ENCODE measurements around the gene SCGB1D1.

Gene SCGB1D1, protein sequence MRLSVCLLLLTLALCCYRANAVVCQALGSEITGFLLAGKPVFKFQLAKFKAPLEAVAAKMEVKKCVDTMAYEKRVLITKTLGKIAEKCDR

DNA sequence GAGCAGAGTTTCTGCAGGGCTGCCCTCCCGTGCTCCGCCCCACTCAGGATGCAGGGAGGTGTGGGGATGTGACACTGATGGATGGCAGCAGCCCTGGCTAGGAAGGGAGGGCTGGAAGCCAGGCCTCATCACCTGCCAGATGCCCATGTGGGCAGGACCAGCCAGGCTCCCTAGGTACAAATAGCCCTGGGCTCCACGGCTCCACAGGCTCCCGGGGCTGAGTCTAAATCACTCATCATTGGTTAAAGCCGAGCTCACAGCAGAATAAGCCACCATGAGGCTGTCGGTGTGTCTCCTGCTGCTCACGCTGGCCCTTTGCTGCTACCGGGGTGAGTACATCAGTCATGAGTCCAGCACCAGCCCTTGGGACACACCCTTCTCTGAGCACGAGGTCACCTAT, at the start of gene SCGB1D1:
TSS of gene SCGB1D1 (plus strand) at position 206 of the 400 bp plus-strand sequence. CDS start at position 275, 69 bp downstream.
- no peak for DNase-seq

DNA sequence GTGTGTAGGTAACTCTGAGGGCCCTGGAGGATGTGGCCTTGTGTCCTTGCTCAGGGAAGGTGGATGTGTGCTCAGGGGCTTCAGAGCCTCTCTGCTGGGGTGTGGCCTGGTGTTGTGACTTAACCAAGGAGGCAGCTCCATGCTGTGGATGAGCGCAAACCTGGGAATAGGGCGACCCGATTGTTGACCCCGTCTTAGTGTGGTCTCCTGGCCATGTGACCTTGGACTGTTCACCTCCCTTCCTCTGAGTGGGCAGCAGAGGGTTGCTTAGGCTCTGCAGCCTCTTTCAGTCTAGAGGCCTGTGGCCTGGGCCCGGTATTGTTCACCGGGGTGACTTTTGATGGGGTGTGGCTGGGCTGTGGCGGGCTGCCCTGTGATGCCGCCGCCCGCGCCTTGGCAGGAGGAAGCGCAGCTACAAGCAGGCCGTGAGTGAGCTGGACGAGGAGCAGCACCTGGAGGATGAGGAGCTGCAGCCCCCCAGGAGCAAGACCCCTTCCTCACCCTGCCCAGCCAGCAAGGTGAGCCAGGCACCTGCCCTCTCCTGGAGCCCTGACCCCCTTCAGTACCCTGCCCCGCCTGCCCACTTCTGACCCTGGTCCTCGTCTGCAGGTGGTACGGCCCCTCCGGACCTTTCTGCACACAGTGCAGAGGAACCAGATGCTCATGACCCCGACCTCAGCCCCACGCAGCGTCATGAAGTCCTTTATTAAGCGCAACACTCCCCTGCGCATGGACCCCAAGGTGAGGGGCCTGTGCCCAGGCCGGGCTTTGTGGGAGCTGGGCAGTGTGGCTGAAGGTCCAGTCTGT, 49.5 kb upstream of the SCGB1D1 start:
- DNase-seq = no peak

DNA sequence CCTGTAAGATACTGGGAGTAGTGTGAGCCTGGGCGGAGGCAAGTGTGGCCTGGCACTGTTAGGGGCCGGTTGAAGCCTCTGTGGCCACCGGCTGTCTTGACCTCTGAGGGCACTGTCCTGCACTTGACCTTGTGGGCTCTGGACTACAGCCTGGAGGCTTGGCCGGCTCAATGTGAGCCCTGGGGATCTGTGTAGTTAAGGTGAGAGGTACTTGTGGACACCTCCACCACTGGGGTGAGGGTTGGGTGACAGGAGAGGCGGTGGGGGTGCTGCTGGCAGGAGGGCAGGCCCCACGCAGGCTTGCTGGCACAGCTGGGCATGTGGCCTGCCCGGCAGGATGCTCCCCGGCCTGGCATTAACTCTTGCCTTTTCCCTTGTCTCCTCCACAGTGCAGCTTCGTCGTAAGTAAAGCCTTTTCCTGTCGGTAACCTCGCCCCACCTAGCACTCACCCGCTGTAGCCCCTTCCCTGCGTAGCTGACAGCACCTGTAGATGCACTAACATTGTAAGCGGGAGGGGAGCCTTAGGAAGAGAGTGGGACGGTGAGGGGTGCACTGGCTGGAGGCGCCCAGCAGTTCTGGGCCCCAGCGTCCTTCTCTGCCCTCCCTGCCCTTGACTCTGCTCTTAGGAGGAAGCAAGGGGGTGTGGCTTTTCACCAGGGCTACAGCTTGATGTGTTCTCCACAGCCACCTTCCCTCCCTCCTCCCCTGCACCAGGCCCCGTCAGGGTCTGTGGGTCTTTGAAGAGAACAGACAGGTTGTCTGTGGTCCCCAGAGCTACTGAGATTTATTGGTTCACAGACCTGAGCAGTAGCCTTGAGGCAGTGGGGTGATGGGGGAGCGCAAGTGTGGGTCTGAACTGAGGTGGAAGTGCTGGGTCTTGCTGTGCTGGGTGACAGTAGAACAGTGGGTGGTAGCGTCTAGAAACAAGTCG, 48.6 kb upstream of the SCGB1D1 start:
- no peak for DNase-seq

DNA sequence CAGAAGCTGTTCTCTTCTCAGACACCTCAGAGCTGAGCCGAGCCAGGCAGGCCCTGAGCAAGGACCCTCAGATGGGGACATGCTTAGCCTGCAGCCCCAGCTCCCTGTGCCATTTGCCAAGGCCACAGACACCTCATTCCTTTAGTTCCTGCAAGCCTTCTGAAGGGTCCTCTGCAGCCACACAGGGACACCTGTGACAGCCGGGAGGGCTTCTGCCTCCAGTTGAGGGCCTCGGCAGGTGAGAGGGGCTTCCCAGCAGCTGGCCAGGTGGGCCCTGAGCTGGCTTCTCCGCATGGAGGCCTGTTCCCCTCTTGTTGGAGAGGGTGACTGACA, 48.0 kb upstream of the SCGB1D1 start:
- DNase-seq = no peak

DNA sequence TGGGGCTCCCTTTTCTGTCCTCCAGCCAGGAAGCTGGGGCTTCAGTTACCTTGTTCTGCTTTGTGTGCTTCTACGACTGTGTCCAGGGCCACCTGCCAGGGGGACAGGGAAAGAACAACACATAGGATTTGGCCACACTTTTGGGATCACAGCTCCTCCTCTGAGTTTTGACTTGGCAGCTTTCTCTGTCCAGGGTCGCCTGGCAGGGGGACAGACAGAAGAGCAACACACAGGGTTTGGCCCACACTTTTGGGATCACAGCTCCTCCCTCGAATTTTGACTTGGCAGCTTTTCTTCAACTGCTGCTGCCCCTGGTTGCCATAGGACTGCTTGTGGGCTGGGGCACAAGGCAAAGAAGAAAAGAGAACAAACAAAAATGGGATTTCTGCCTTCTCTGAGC, 47.1 kb upstream of the SCGB1D1 start:
- DNase-seq = no peak

DNA sequence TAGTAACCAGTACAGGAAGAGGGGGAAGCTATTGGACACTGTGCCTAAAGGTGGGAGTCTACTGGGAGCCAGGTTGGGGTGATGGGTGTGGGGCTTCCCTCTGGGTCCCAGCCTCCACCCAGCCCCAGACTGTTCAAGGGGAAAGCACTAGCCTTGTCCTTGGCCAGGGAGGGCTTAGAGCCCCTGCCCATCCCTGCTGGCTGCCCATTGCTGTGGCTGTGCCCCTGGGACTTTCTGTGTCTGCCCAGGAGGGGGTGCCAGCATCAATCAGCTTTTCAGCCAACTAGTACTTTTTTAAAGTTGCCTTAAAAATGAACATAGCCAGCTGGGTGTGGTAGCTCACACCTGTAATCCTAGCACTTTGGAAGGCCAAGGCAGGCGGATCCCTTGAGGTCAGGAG, 46.3 kb upstream of the SCGB1D1 start:
- no peak for DNase-seq

DNA sequence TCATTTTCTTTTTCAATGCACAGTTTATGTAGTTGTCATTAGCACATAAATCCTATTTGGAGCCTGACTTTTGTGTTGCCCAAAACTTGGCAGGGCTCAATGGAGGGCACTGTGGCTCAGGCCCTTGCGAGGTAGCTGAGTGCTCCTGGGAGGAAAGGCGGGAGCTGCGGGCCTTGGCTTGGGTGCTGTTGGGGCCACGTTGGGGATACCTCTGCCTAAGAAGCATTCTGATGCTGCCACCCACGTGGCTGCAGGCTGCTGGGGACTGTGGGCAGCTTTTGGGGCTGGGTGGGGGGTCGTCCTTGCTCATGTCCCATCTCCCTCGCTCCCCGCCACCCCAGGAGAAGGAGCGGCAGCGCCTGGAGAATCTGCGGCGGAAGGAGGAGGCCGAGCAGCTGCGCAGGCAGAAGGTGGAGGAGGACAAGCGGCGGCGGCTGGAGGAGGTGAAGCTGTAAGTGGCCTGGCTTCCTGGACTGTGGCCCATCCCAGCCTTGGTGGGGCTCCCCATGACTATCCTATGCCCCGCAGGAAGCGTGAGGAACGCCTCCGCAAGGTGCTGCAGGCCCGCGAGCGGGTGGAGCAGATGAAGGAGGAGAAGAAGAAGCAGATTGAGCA, 45.3 kb upstream of the SCGB1D1 start:
- DNase-seq = no peak

DNA sequence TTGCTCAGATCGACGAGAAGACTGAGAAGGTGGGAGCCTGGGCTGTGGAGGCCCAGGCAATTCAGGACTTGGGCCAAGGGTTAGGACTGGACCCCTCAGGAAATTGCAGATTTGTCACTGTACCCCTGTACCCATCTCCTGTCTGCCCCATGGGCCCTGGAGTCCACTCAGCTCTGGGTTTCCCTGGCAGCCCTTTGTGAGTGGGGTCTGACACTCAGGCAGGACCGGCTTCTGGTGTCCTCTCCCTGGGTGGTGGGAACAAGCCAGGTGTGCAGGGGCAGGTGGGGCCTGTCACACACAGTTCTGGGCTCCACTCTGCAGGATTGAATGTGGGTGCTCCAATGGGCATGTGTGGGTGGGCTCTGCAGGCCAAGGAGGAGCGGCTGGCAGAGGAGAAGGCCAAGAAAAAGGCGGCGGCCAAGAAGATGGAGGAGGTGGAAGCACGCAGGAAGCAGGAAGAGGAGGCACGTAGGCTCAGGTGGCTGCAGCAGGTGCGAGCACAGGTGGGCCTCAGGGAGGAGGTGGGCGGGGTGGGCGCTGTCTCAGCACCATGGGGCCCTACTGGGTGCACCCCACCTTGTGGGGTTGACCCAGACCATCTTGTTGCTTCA, 44.6 kb upstream of the SCGB1D1 start:
- no peak for DNase-seq

DNA sequence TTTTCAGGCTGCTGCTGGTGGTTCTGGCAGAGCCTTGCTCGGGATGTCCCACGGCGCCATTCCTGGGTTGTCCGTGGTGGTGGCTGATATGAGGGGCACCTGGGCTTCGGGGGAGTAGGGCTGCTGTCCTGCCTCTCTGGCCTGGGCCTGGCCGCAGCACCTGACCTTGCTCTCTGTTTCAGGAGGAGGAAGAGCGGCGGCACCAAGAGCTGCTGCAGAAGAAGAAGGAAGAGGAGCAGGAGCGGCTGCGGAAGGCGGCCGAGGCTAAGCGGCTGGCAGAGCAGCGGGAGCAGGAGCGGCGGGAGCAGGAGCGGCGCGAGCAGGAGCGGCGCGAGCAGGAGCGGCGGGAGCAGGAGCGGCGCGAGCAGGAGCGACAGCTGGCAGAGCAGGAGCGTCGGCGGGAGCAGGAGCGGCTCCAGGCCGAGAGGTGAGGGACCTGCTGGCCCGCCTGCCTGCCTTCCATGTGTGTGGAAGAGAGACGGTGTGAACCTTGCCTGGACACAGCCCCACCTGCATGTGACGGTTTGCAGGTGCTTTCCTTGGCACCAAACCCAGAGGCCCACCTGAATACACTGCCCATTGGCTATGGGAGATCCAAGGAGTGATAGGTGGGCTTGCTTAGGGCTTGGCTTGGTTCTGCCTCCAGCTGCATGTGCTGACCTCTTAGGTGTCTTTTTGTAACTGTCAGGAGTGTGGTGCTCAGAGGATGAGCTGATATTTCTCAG, 43.4 kb upstream of the SCGB1D1 start:
- DNase-seq = no peak

DNA sequence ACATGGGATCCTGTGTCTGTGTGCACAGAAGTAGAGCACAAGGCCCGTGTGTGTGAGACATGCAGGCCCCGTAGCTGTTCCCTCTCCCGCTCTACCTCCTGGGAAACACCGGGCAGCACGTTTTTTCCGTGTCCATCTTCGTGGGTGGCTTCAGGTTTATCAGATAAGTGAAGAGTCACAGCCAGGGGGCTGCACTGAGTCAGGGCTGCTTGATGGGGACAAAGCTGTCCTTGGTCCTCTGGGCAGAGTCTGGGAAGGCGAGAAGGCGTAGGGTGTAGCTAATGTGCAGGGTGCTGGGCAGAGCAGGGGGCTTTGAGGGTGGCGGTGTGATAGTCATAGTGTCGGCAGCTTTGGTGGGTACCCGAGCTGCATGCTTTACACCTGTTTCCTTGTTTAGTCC, 42.5 kb upstream of the SCGB1D1 start:
- DNase-seq = no peak

DNA sequence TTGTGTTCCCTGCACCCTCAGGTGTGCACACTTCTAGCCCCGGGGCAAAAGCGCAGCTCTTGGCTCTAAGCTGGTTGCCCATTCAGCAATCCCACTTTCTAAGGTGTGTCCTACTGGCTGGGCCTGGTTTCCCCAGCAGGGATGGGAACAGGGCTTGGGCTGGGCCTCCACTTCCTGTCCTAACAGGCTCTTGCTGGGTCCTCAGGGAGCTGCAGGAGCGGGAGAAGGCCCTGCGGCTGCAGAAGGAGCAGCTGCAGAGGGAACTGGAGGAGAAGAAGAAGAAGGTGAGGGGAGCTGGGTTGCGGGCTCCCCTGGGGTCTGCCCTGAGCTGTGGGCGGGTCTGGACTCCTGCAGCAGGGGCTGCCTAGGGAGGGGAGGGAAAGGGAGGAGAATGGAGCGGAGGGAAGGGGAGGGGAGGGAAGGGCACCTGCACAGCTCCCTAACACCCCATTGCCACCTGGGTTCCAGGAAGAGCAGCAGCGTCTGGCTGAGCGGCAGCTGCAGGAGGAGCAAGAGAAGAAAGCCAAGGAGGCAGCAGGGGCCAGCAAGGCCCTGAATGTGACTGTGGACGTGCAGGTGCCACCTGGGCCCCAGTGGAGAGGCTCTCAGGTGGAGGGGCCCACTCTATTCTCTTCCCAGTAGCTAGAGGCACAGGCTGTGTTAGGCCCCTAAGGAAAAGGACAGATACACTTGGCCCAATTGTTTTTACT, 41.6 kb upstream of the SCGB1D1 start:
- no peak for DNase-seq

DNA sequence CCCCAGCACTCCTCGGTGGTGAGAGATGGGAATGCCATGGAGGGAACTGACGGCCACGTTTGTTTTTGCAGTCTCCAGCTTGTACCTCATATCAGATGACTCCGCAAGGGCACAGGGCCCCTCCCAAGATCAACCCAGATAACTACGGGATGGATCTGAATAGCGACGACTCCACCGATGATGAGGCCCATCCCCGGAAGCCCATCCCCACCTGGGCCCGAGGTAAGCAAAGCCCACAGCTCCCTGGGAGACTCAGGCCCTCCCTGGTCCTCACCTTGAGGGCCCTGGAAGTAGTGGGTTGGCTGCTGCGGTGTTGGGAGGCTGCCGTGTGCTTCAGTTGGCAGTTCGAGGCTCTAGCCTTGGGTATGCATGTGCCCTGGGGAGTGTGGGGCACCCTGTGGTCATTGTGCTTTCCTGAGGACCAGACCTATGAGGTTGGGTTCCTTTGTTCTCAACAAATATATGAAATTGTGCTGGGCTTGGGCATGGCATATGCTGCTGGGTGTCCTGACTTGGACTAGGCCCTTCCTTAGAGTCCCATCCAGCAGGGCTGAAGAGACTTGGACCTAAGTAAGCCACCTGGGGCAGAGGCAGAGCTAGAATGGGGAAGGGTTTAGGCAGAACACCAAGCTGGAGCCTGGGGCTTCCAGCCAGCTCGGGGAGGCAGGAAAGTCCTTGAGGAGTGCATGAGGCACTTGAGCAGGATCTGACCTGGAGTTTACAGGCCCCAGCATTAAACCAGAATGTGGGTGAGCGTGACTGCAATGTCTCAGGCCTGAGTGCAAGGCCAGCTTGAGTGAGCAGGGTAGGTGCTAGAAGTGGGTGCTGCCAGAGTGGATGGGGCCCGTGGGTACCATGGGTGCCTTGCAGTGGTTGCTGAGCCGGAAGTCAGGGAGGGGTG, 39.8 kb upstream of the SCGB1D1 start:
- no peak for DNase-seq

DNA sequence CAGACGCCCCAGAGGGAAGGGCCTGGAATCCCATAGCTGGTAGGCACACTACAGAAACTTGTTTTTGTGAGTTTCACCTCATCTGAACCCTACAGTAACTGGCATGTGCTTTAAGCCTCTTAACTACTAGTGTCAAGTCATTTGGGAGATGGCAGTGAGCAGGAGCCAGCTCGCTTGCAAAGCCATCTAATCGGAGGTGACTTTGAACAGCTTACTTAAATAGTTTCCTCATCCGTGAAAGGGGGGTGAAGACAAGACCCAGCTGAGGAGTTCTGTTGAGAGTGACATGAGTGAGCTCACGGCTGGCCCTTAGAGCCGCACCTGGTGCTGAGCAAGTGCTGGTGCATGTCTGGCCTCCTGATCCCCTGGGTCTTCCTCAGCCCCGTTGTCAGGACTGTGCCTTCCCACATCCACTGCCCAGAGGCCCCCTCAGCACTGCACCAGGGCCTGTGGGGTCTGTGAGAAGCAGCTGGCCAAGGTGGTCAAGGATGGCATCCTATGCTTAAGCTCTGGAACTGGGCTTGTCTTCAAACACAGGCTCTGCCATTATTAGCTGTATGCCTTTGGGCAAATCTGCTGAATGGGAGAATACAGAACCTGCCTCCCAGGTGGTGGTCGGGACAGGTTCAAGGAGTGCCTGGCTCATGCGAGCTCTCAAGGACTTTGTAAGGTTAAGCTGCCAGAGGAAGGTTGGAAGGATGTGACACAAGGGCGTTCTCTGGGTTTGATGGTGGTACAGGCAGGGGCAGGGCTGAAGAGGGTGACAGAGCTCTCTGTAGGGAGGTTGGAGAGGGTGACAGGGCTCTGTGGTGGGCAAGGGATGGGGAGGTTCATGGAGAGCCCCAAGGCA, 38.9 kb upstream of the SCGB1D1 start:
- DNase-seq = no peak

DNA sequence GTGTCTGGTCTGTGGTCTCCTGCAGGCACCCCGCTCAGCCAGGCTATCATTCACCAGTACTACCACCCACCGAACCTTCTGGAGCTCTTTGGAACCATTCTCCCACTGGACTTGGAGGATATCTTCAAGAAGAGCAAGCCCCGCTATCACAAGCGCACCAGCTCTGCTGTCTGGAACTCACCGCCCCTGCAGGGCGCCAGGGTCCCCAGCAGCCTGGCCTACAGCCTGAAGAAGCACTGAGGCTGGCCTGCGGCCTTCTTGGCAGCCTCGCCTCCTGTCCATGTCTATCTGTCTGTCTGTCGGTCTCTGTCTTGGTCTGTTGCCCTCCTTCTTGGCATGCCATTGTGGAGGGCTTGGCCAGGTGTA, 38.3 kb upstream of the SCGB1D1 start:
- no peak for DNase-seq

DNA sequence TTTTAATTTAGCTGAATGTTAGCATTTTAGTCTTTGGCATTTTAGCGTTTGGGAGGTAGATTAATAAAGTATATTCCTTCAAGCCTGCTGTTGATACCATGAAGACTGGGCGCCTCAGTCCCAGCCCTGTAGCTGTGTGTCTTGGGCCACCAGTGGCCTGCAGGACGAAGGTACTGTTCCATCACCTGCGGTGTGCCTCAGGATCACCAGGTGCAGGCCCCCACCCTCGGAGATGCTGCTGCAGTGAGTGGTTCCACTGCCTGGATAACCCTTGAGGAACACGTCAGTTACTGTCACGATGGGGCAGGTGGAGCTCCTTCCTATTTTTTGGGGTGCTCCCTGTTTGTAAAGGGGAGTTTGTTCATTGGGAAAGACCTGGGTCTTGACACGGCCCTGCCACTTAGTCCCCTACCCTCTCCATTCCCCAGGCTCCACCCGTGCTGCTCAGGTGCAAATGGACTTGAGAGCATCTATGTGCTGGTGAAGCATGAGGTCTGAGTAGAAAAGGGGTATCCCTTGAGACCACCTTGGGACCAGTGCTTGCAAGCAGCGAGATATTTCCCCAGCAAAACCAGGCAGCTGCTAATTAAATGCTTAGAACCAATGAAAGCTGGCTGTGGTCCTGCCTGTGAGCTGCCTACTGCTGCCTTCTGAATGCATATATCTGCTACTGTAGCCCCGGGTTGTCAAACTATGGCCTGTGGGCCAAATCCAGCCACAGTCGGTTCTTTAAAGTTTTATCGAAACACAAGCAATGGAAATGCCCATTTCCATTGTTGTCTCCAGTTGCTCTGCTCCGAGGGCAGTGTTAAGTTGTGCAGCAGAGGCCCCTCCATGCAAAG, 37.5 kb upstream of the SCGB1D1 start:
- DNase-seq = no peak

DNA sequence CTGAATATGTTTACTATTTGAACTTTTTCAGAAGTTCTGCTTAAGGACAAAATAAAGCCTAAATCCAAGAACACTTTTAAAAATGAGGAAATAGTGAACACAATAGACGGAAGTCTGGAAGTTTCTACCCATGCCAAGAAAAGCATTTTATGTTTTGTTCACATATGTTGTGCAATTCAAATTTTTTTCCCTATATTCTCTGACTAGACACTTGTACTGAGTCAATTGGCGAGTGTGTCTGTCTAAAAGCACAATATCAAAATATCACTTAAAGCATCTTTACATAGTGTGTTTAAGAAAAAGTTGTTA, 37.0 kb upstream of the SCGB1D1 start:
- no peak for DNase-seq

DNA sequence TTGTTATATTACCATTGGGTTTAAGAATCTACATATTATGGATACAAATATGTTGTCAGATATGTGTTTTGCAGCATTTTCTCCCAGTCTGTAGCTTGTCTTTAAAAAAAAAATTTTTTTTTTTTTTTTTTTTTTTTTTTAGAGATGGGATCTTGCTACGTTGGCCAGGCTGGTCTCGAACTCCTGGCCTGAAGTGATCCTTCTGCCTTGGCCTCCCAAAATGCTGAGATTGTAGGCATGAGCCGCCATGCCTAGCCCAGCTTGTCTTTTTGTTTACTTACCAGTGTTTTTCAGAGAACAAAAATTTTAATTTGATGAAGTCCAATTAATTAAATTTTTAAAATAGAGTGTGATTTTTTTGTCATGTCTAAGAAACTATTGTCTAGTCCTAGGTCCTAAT, 36.4 kb upstream of the SCGB1D1 start:
- no peak for DNase-seq

DNA sequence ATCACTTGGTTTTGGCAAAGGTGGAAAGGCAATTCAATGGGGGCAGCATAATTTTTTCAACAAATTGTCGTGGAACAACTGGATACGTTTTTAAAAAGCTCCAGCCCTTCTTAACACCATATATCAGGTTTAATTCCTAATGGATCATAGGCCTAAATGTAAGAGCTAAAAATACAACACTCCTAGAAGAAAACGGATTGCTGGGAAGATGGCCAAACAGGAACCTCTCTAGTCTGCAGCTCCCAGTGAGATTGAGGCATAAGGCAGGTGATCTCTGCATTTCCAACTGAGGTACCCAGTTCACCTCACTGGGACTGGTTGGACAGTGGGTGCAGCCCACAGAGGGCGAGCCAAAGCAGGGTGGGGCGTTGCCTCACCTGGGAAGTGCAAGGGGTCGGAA, 32.4 kb upstream of the SCGB1D1 start:
- no peak for DNase-seq

DNA sequence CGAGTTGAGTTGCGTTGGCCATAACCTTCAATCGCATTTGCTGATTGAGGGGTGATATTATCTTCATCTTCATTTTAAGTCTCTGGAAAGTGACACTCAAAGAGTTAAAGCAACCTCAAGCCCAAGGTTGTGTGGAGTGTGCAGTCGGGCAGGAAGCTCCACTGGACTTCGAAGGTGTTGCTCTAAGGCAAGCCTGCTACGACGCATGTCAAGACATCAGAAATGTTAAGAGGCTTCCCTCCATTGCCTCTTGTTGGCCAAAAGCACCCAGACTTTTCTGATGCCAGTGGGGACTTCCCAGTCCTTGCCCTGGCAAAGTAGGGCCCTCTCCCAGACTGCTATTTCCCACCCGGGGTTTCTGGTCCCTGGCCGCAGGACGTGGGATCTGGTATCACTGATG, 23.6 kb upstream of the SCGB1D1 start:
- no peak for DNase-seq

All from stimulated activated CD4-positive, alpha-beta T cell treated with anti-CD3 and anti-CD28 coated beads, Interleukin-2, amount 100 ng/mL, for 48 hours (primary cell).